PFSK-1 (cell line): ENCODE data around the gene NRIP3.

Source experiments
- FOXP2 ChIP-seq: optimal IDR thresholded peaks from 2 replicates; pipeline ENCODE3; 2011; ENCODE audit warnings: borderline replicate concordance, control low read depth, inconsistent platforms; ENCODE audit not compliant: insufficient read depth; ENCODE audit errors: extremely low read length, extremely low read depth
- POLR2AphosphoS5 ChIP-seq: IDR thresholded peaks from 2 replicates; pipeline ENCODE4 v1.6.1; 2012; ENCODE audit warnings: low read depth, mild to moderate bottlenecking, control low read depth, low read length, moderate library complexity
- REST ChIP-seq, 2 experiments: IDR thresholded peaks; 2 replicates each; pipeline versions ENCODE4 v1.6.1 to v1.8.0; 2011 to 2012; ENCODE audit warnings: low read depth in 2 of 2, low read length in 2 of 2, control low read depth in 1 of 2, inconsistent platforms in 1 of 2, mild to moderate bottlenecking in 1 of 2, moderate library complexity in 1 of 2; ENCODE audit not compliant: insufficient read depth in 1 of 2
- SIN3A ChIP-seq: IDR thresholded peaks from 2 replicates; pipeline ENCODE4 v1.6.1; 2012; ENCODE audit warnings: mild to moderate bottlenecking, low read length, moderate library complexity, borderline replicate concordance; ENCODE audit not compliant: insufficient read depth
- TAF1 ChIP-seq: IDR thresholded peaks from 2 replicates; pipeline ENCODE4 v1.6.1; 2012; ENCODE audit warnings: low read length, control low read depth, borderline replicate concordance; ENCODE audit not compliant: insufficient read depth

The NRIP3 gene

GRCh38 chr11:9029422-9029821 lies 25.6 kb upstream of the NRIP3 start:
- TF ChIP-seq POLR2AphosphoS5 (no peak), SIN3A (no peak), REST (IDR thresholded peaks at IDR 0.05; ENCODE audit: insufficient read depth in 1 of 2, low read depth in 2 of 2, low read length in 2 of 2) (no peak), FOXP2 (no peak), TAF1 (no peak)

GRCh38 chr11:9028581-9028980 lies 24.8 kb upstream of the NRIP3 start:
- TF ChIP-seq REST (IDR thresholded peaks at IDR 0.05; ENCODE audit: insufficient read depth in 1 of 2, low read depth in 2 of 2, low read length in 2 of 2) = no peak
- no peak for TF ChIP-seq SIN3A
- TF ChIP-seq TAF1 = no peak
- no peak for TF ChIP-seq POLR2AphosphoS5
- TF ChIP-seq FOXP2 = no peak

- no peak for TF ChIP-seq SIN3A
- TF ChIP-seq FOXP2 = no peak
- no peak for TF ChIP-seq POLR2AphosphoS5
- no peak for TF ChIP-seq TAF1
- TF ChIP-seq REST (IDR thresholded peaks at IDR 0.05; ENCODE audit: insufficient read depth in 1 of 2, low read depth in 2 of 2, low read length in 2 of 2) = no peak
These were observed 21.5 kb upstream of the NRIP3 start for GRCh38 chr11:9025101-9025850.

- TF ChIP-seq POLR2AphosphoS5 = no peak
- TF ChIP-seq FOXP2 = no peak
- TF ChIP-seq SIN3A = no peak
- TF ChIP-seq REST (IDR thresholded peaks at IDR 0.05; ENCODE audit: insufficient read depth in 1 of 2, low read depth in 2 of 2, low read length in 2 of 2) = no peak
- no peak for TF ChIP-seq TAF1
These were observed 19.3 kb upstream of the NRIP3 start for GRCh38 chr11:9022961-9023680.
